Measurements from ENCODE around the gene SLC7A4. TPM values are rescaled to one million over a fixed set of nuclear protein-coding genes. Genes with fewer than 3 reads are reported as not detected.
"Not testable (repeated sequence)": the region's sequence is repeated elsewhere in the genome, so short reads cannot be mapped to it uniquely, and the experiment has no call there.

SLC7A4 gene, protein sequence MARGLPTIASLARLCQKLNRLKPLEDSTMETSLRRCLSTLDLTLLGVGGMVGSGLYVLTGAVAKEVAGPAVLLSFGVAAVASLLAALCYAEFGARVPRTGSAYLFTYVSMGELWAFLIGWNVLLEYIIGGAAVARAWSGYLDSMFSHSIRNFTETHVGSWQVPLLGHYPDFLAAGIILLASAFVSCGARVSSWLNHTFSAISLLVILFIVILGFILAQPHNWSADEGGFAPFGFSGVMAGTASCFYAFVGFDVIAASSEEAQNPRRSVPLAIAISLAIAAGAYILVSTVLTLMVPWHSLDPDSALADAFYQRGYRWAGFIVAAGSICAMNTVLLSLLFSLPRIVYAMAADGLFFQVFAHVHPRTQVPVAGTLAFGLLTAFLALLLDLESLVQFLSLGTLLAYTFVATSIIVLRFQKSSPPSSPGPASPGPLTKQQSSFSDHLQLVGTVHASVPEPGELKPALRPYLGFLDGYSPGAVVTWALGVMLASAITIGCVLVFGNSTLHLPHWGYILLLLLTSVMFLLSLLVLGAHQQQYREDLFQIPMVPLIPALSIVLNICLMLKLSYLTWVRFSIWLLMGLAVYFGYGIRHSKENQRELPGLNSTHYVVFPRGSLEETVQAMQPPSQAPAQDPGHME
- 7.6 TPM for total RNA-seq
- long read RNA-seq, transcript SLC7A4-201 (5 exons, 2,313 nt): major isoform, 13 of 30 reads
- long read RNA-seq, partial matches to known transcripts: 8 of 30 reads
- long read RNA-seq, other reads (novel, unspliced or antisense): 8 of 30 reads

- DNase-seq (ENCODE audit: low spot score): no peak
Observed at GRCh38 chr22:21032037-21032867, at the start of gene SLC7A4. SLC7A4 (minus strand) TSS chr22:21032561; CDS start chr22:21031812, 749 bp downstream.

DNA sequence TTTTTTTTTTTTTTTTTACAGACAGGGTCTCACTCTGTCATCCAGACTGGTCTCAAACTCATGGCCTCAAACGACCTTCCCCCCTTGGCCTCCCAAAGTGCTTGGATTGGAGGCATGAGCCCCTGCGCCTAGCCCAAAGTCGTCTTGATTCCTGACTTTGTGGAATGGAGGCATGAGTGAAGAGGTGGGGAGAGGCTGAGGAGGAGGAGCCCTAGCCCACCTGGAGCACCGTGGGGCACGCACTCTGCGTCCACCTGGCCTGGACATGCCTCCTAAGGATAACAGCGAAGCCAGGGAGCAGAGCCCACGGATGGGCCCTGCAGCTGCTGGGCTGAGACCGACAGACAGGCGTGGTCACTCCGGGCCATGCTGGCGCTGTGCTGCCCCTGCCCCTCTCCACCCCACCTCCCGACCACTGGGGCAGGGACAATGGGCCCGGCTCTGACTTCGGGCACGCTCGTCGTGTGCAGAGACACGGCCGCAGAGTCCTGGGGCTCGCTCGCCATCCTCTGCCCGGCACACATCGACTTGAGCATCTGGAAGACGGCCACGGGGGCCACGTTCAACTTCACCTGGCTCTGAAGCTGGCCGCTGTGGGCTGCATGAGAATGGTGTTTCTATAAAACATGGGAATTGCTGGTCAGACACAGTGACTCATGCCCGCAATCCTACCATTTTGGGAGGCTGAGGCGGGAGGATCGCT is 48.2 kb upstream of the SLC7A4 start:
- DNase-seq (ENCODE audit: low spot score): no peak

- no peak for DNase-seq (ENCODE audit: low spot score)
Observed at GRCh38 chr22:21079493-21079892, 47.1 kb upstream of the SLC7A4 start.

GRCh38 chr22:21078916-21079315 is 46.6 kb upstream of the SLC7A4 start:
- DNase-seq (ENCODE audit: low spot score): no peak

GRCh38 chr22:21077884-21078508 is 45.6 kb upstream of the SLC7A4 start:
- DNase-seq (ENCODE audit: low spot score): no peak

DNA sequence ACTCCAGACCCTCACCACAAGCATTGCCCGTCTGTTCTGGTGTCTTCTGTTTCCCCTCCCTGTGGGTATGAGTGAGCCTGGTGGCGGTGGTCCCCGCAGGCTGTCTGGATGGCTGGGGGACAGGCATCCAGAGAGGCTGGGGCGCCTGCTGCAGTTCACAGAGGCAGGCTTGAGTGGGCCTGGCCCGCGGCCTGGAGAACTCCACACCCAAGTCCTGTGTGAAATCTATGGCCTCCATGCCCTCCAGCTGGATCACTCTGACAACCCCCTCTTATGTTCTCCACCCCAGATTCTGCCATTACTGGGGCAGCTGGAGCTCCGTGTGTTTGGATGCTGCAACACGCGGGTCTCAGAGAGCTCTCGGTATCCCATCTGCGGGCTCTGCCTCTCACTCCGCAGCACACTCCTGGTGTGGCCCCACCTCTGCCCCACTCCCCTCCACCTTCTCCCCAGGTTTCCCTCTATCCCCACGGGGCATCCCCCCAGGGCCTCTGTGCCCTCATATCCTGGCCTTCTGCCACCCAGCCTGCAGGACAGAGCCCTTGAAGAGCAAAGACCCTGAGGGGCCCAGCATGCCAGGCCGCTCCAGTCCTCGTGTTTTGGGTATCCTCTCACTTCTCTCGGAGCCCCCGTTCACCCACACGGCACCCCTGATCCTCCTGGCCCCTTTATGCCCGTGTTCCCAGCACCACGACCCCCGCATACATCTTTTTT is 44.7 kb upstream of the SLC7A4 start:
- no peak for DNase-seq (ENCODE audit: low spot score)

DNA sequence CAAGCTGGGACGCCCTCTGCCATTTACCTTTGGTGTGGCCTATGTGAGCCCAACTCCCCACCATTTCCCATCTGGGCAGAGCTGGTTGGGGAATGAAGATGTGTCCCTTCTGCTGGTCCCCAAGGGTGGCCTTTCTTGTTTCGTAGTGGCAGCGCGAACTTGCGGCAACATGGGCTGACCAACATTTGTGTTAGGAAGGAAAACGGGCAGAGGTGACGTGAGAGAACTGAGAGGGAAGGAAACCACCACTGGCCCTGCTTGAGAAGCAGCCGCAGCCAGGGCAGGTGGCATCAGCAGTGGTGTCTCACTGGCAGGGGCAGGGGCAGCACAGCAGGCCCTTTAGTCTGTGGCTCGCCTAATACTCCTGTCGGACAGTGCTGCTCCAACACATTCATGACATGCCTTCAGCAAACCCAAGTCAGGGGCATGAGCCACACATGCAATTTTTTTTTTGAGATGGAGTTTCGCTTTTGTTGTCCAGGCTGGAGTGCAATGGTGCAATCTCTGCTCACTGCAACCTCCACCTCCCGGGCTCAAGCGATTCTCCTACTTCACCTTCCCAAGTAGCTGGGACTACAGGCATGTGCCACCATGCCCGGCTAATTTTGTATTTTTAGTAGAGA is 43.3 kb upstream of the SLC7A4 start:
- DNase-seq (ENCODE audit: low spot score): no peak

- no peak for DNase-seq (ENCODE audit: low spot score)
Observed at GRCh38 chr22:21074102-21074715, 41.8 kb upstream of the SLC7A4 start.

- no peak for DNase-seq (ENCODE audit: low spot score)
Observed at GRCh38 chr22:21073482-21073881, 41.1 kb upstream of the SLC7A4 start.

GRCh38 chr22:21073023-21073422 is 40.7 kb upstream of the SLC7A4 start:
- DNase-seq (ENCODE audit: low spot score): no peak

GRCh38 chr22:21071796-21072195 is 39.4 kb upstream of the SLC7A4 start:
- not testable (repeated sequence) for DNase-seq (ENCODE audit: low spot score)

DNA sequence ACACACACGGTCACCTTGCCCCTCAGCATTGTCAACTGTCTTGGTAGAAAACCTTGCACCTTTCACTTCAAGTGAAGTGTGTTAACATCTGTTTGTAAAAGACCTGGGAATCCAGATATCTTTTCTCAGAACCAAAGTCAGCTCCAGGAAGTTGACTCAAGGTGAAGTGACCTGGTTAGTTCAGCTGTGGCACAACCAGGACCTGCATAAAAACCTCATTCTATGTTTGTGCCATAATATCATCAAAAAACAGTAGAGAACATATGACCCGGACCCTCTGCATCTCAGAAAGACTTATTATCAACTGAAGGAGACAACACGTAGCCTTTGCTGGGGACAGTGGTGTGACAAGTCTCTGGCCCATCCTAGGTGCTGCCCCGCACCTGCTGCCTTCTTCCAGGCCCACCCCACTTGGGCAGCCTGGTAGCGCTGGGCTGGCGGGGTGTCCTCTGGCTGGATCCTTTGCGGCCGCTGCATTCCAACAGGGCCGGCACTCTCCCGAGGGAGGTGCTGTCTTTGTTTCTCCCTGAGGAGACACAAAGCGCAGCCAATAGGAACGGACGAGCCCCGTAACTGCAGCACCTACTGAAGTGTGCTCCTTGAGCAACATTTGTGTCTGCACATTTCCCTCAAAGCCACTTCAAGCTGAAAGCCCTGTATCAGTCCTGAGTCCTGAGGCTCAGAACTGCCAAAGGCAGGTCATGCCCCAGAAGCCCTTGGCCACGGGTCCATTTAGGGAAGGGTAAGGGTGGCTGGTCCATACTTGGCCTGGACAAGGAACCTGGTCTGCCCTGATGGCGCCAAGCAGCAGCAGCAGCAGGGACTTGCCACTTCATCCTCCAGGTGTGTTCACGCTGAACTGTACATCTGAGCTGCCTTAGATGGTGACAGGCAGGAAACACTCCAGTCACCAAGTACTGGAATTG is 38.6 kb upstream of the SLC7A4 start:
- DNase-seq (ENCODE audit: low spot score): no peak

- DNase-seq (ENCODE audit: low spot score): no peak
Observed at GRCh38 chr22:21069375-21069774, 37.0 kb upstream of the SLC7A4 start.

DNA sequence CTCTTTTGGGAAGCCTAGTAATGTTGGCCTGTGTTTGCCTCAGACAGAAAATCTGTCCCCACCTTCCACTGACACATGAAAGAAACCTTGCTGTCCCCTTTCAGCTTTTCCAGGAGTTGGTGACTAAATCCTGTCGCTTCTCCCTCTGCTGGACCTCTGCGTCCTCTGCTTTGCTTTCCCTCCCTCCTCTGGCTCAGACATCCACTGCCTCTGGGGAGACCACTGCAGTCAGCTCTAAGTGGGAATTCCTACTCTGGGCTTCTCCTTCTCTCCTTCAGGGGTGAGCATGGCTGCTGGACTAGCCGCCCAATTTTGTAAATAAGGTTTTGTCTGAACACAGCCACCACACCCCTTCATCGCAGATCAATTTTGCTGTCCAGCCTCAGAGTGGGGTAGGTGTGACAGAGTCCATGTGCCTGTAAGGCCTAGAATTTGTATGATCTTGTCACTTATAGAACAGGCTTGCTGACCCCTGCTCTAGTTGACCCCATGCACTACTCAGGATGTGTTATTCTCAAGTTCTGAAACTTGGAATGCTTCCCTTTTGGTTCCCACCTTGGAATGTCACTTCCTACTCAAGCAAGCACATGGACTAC is 36.4 kb upstream of the SLC7A4 start:
- no peak for DNase-seq (ENCODE audit: low spot score)

DNA sequence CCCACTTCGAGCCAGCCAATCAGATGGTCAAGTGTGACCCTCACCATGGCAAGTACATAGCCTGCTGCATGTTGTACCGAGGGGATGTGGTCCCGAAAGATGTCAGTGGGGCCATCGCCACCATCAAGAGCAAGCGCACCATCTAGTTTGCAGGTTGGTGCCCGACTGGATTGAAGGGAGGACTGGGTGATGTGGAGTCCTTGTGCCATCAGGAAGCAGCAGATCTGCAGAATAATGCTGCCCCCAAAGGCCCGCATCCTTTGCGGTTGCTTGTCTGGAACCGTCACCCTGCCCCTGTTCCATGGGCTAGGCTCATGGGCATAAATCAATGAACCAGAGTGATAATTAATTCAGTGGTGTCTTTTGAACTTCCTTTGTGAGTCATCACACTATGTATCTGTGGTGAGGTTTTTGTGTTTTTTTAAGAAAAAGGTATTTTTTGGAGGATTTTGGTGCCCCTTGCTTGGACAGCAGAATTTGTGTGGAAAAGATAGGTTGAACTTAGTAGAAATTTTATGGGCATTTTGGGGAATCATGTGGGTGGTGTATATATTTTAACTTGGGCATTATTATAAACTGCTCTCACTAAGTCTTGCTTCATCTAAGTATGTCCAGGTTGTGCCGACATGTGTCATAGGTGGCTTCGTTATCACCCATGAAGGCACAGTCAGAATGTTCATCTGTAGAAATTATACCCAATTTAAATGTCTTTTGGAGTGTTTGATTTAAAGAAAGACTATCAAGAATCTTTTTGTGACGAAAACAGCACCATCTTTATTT is 35.7 kb upstream of the SLC7A4 start:
- no peak for DNase-seq (ENCODE audit: low spot score)

- DNase-seq (ENCODE audit: low spot score): no peak
Observed at GRCh38 chr22:21067075-21067900, 34.9 kb upstream of the SLC7A4 start.
